ENCODE results near the gene LPP.

LPP gene

DNA sequence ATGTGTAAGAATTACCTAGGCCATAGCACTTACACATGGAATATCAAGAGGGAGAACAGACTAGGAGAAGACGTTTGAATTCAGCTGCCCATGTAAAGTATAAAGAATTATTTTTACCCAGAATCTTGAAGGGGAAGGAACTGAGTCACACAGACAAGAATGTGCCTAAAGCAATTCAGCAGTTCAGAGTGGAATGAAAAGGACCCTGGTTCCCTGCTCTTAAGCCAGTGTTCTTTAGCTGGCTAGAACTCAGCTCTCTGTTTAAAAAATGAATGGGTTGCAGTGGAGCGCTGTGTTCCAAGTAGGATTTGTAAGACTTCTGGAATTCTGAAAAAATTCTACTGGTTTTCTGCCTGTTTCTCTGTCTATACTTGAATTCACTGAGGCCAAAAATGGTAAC, 440.2 kb downstream of the LPP start:
- peak; percentile 80 for DNase-seq (ENCODE audit: low read depth)
- H3K4me3 ChIP-seq (ENCODE audit: control insufficient read depth, low read depth, low read length) = no peak overlapping the region
- TF ChIP-seq, protein P1, sequence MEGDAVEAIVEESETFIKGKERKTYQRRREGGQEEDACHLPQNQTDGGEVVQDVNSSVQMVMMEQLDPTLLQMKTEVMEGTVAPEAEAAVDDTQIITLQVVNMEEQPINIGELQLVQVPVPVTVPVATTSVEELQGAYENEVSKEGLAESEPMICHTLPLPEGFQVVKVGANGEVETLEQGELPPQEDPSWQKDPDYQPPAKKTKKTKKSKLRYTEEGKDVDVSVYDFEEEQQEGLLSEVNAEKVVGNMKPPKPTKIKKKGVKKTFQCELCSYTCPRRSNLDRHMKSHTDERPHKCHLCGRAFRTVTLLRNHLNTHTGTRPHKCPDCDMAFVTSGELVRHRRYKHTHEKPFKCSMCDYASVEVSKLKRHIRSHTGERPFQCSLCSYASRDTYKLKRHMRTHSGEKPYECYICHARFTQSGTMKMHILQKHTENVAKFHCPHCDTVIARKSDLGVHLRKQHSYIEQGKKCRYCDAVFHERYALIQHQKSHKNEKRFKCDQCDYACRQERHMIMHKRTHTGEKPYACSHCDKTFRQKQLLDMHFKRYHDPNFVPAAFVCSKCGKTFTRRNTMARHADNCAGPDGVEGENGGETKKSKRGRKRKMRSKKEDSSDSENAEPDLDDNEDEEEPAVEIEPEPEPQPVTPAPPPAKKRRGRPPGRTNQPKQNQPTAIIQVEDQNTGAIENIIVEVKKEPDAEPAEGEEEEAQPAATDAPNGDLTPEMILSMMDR (IDR thresholded peaks at IDR 0.05; ENCODE audit: control insufficient read depth, insufficient read depth, low read depth, low read length, missing control alignments) = no peak

DNA sequence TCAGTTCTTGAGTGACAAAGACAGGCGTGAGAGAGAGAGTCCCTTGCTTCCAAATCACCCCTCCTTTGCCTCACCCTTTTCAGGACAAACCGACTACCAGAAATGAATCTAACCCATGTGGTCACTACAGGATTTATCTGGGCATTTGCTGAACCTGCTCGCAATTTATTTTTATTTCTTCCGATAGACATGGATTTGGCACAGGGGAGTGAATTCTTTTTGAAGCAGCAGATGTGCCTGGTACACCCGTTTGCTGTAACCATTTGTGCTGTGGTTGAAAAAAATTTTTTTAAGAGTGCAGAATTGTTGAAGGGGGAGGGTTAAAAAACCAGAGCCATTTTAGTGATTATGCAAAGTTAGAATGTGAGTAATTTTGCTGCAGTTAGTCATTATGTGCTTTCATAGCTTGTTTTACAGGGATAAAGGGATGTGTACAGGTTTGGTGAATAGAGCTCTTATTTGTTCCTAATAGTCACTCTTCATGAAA, 442.0 kb downstream of the LPP start:
- H3K4me3 ChIP-seq (ENCODE audit: control insufficient read depth, low read depth, low read length) = no peak overlapping the region
- TF ChIP-seq, protein P1 (IDR thresholded peaks at IDR 0.05; ENCODE audit: control insufficient read depth, insufficient read depth, low read depth, low read length, missing control alignments) = no peak
- DNase-seq (ENCODE audit: low read depth) = peak; percentile 80

DNA sequence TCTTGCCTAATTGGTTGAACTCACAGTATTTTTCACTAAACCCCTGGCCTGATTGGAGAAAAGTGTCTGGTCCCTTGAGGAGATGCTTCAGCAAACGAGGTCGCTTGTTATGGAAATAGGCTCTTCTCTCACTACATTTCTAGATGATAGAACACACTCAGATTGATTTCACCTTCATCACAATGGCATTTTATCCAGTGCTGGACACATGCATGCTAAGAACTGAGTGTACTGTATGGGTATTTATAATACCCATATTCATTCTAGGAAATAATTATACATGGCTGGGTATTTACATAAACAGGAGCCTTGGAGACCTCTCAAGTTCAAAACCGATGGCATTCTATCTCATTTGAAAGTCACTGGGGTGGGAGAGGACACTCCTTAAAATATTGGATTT, 444.9 kb downstream of the LPP start:
- DNase-seq (ENCODE audit: low read depth) = no peak
- H3K4me3 ChIP-seq (ENCODE audit: control insufficient read depth, low read depth, low read length) = no peak overlapping the region
- TF ChIP-seq, protein P1 (IDR thresholded peaks at IDR 0.05; ENCODE audit: control insufficient read depth, insufficient read depth, low read depth, low read length, missing control alignments) = no peak

DNA sequence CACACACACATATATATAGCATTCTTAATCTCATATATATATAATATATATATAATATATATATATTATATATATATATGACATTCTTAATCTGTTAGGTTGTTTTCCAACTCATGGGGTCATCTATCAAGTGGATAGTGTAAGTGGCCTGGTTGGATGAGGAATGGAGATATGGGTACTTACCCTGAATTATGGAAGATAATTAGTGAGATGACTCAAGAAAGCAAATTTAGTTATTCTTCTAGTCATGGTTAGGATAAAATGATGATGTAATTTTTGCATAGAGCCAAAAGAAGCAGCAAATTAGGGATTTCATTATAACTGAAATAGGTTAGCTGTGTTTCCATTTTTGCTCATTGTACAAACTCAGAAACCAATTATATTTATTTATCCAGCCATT, 448.2 kb downstream of the LPP start:
- no peak overlapping the region for H3K4me3 ChIP-seq (ENCODE audit: control insufficient read depth, low read depth, low read length)
- TF ChIP-seq, protein P1 (IDR thresholded peaks at IDR 0.05; ENCODE audit: control insufficient read depth, insufficient read depth, low read depth, low read length, missing control alignments) = no peak

DNA sequence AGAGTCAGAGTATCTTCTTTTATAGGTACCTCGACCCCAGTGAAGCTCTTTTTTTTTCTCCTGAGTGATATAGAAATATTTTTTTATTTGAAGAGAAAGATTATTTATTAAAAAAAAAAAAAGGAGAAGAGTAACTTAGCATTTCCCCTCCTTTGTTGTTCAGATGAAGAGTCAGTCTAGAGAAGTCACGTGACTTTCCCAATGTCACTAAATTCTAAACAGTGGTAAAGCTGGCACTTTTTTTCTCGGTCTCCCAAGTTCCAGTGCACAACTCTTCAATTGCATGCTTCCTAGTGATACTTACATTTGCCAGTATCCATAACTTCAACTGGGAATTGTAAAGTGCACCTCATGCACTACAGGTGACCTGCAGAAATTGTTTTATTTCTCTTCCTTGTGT, 448.7 kb downstream of the LPP start:
- DNase-seq (ENCODE audit: low read depth) = no peak
- H3K4me3 ChIP-seq (ENCODE audit: control insufficient read depth, low read depth, low read length) = no peak overlapping the region
- TF ChIP-seq, protein P1 (IDR thresholded peaks at IDR 0.05; ENCODE audit: control insufficient read depth, insufficient read depth, low read depth, low read length, missing control alignments) = no peak

More for the DNA sequence above, 448.2 kb downstream of the LPP start:
- DNase-seq (ENCODE audit: low read depth) = no peak

DNA sequence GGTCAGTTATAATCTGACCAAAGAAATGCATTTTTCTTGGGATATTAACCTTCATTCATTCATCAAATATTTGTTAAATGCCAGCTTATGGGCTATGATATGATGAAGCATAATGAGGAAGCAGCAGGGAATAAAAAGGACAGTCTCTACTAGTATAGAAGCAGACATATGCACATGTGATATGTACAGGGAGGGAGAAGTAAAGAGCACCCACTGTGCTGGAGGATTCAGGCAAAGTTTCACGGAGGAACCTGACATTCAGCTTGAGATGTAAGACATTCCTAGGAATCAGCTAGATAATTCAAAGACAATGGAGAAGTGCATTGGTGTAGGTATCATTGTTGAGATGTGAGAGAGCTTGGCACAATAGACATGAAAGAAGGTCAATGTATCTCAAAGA, 450.7 kb downstream of the LPP start:
- H3K4me3 ChIP-seq (ENCODE audit: control insufficient read depth, low read depth, low read length) = no peak overlapping the region
- no peak for DNase-seq (ENCODE audit: low read depth)
- TF ChIP-seq, protein P1 (IDR thresholded peaks at IDR 0.05; ENCODE audit: control insufficient read depth, insufficient read depth, low read depth, low read length, missing control alignments) = no peak

DNA sequence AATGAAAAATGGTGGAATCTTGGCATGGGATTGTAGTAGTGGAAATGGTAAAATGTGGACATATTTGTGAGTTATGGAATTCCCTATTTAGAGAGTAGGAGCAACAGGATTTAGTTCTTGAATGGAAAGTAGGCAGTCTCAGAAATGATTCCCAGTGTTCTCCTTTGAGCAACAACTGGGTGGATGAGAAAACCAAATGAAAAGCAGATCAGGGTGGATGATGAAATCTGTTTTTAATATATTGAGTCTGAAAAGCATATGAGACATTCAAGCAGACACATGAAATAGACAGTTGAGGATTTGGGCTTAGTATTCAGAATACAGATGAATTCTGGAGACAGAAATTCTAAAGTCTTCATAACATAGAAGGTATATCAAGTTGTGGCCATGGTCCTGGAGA, 451.3 kb downstream of the LPP start:
- H3K4me3 ChIP-seq (ENCODE audit: control insufficient read depth, low read depth, low read length) = no peak overlapping the region
- no peak for DNase-seq (ENCODE audit: low read depth)
- TF ChIP-seq, protein P1 (IDR thresholded peaks at IDR 0.05; ENCODE audit: control insufficient read depth, insufficient read depth, low read depth, low read length, missing control alignments) = no peak

All from AG09309 (cell line).